ENCODE data around the gene FN3K. TPM values are rescaled to one million over a fixed set of nuclear protein-coding genes. Genes with fewer than 3 reads are reported as not detected.
A peak's percentile ranks its signal among the peaks of the same experiment; 100 is the strongest.
"Not testable (repeated sequence)": the region's sequence is repeated elsewhere in the genome, so short reads cannot be mapped to it uniquely, and the experiment has no call there.

FN3K gene
- total RNA-seq, 1 experiment from 2014 or later, result 0.03 TPM

DNA sequence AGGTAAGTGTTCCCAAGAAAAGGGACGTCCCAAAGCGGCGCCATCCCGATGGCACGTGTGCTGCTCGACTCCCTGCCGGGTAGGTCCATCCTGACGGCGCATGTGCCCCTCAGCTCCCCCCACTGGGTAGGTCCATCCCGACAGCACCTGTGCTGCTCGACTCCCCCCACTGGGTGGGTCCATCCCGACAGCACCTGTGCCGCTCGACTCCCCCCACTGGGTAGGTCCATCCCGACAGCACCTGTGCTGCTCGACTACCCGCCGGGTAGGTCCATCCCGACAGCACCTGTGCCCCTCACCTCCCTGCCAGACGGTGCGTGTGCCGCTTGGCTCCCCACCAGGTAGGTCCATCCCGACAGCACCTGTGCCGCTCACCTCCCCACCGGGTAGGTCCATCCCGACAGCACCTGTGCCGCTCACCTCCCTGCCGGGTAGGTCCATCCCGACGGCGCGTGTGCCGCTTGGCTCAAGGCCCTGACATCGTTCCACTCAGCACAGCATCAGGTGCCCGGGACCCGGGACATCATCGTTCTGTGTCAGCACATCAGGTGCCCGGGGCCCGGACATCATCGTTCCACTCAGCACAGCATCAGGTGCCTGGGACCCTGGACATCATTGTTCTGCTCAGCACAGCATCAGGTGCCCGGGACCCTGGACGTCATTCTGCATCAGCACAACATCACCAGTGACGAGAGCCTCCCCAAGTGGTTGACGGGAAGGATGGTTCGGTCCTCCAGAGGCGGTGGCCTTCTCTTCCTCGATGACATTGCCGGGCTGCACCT is 5.7 kb upstream of the FN3K start:
- in situ Hi-C loops (cut with HindIII; ENCODE audit: low sequenced_read_pairs), result no loop called here
- no peak for DNase-seq (ENCODE audit: low spot score)

DNA sequence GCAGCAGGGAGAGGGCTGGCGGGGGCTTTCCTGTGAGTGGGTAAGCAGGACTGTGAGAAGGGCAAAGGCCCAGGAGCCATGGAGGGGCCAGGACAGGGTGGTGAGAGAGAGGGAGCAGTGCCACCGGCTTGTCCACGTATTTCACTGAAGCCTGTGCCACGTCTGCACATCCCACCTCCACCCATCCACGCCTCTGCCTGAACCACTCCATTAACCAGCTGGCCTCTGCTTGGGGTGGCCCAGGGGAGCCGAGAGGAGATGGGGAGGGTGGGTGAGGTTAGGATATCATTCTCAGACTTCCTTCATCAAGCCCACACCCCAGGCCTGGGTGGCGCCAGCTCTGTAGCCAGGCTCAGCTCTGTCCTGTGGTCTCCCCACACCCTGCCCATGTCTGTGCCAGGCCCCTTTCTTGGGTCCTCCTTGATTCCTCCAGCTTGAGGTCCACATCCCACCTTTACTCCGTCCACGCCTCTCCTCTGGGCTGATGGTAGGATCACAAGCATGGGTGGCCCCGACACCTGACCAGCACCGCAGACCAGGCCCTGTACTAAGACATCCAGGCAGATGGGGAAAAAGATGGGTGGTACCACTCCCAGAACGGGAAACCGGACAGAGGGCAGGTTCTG is 3.2 kb upstream of the FN3K start:
- in situ Hi-C loops (cut with HindIII; ENCODE audit: low sequenced_read_pairs), result no loop called here
- no peak for DNase-seq (ENCODE audit: low spot score)

DNA sequence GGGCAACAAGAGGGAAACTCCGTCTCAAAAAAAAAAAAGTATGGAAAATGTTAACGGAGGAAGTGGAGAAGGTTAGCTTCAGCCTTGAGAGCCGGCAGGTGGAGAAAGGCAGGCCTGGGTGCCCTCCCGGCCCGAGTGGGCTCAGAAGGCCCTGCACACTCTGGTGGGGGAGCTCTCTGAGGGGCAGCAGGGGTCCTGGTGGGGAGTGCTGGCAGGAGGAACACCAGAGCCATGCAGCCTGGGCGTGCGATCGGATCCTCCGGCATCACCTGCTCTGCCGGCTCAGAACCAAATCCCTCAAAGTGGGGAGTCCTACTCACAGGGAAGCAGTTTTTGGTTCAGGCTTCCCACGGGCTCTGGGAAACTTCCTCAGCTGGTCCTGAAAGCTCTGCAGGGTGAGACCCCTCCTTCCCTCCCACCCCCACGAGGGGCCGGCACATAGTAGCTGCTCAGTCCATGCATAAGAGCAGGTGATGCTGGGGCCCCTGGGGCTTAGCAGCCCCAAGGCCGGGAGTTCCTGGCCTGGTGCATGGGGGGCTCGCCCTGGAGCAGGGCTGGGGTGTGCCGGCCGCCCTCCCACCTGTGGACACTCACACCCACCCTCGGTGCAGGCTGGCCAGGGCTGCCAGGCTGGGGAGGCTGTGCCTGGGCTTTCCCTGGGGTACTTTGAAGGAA is 1.2 kb downstream of the FN3K start:
- DNase-seq (ENCODE audit: low spot score), result no peak
- in situ Hi-C loops (cut with HindIII; ENCODE audit: low sequenced_read_pairs), result no loop called here

DNA sequence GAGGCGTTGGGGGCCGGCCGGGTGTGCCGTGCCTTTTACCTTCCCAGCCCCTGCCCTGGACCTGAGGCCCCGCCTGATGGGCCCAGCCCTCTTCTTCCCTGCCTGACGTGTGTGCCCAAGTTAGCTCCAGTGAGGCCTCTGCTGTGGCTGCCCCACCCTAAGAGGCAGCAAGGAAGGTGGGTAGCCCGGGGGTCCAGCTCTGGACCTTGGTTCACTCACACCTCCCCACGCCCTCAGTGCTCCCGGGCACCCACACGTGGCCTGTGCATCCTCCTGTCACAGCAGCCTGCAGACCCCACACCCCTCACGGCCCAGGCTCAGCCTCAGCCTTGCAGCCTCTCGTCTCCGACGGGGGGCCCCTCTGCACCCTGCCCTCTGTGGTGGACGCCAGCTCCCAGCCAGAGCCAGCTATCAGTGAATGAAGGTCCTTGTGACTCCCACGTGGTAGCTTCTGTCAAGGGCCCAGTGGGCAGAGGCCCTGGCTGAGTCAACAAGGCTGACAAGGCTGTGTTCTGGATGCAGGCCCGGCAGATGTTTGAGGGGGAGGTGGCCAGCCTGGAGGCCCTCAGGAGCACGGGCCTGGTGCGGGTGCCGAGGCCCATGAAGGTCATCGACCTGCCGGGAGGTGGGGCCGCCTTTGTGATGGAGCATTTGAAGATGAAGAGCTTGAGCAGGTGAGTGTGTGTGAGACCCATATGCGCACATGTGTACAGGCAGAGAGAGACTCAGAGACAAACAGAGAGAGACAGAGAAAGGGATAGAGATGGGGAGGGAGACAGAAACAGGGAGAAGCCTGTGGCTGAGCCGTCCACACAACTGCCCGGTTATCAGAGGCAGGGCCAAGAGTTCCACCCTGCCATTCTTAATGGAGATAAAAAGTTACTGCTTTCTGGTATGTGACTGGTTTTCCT is 2.8 kb downstream of the FN3K start:
- in situ Hi-C loops (cut with HindIII; ENCODE audit: low sequenced_read_pairs), result no loop called here
- DNase-seq (ENCODE audit: low spot score), result no peak

DNA sequence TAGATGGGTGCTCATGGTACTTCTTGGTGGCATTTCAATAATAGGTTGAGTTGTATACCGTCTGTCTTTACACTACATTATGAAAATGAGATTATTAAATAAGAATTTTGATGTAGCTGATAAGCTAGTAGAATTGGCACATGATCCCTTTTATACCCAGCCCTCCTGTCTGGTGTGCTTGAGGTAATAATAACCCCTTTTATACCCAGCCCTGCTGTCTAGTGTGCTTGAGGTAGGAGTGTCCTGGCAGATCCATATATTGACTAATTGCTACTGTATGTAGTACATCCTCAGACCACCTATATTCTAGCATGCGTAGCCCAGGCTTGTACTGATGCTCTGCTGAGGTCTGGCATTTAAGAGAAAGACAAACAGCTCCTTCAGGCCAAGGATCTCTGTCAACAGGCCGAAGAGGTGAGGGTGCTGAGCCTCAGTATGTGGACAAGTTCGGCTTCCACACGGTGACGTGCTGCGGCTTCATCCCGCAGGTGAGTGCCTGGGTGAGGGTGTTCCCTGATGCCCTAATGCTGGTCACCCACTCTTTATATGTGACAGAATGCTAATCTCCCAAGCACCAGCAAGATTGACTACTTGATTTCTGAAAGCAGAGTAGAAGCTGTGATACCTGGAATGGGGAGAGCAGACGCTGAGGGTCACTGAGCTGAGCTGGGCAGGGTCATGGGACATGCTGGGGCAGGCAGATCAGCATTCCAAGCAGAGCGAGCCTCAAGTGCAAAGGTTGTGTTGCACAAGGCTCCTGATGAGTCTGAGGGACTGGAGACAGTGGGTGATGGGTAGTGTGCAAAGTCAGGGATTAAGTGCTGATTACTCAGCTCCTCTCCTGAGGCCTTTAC is 5.7 kb downstream of the FN3K start:
- in situ Hi-C loops (cut with HindIII; ENCODE audit: low sequenced_read_pairs), result no loop called here
- DNase-seq (ENCODE audit: low spot score), result no peak

DNA sequence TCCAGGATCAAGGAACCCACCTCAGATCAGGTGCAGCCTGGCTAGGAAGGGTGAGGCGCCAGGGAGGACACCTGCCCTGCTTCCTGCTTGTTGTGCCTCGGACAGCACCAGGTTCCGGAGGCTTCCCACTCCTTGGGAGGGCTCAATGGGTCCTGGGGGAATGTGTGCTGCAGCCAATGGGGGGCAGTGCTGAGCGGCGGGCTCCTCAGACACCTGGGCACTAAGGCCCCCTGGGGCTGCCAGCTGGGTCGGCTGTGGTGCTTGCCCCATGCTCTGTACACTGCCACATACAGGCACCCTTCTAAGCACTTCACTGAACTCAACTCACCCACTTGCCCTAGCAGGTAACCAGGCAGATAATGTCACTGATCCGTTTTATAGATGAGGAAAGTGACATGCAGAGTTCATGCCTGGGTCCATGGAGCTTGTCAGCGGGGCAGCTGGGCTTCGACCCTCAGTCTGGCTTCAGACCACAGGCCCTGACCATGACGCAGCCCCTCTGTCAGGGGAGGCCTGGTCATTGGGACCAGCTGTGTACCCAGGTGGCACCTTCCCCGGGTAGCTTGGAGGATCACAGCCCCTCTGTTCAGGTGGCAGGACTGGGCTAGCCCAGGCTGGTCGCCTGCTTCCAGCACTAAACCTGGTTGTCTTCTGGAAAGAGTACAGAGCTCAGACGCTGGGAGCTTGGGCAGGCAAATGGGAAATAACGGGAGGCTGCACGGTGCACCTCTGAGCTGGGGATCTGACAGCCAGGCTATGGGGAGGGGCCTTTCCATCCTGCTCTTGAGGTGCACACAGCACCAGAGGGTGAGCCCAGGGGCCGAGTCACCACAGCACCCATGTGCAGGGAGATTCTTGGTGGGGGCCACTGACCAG is 8.2 kb downstream of the FN3K start:
- DNase-seq (ENCODE audit: low spot score), result no peak

DNA sequence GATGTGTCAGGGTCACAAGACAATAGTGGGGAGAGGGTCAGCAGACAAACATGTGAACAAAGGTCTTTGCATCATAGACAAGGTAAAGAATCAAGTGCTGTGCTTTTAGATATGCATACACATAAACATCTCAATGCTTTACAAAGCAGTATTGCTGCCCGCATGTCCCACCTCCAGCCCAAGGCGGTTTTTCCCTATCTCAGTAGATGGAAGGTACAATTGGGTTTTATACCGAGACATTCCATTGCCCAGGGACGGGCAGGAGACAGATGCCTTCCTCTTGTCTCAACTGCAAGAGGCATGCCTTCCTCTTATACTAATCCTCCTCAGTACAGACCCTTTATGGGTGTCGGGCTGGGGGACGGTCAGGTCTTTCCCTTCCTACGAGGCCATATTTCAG is 9.3 kb downstream of the FN3K start:
- in situ Hi-C loops (cut with HindIII; ENCODE audit: low sequenced_read_pairs); DNase-seq (ENCODE audit: low spot score): not testable (repeated sequence)

More for the DNA sequence above, 8.2 kb downstream of the FN3K start:
- in situ Hi-C loops (cut with HindIII; ENCODE audit: low sequenced_read_pairs), result no loop called here

DNA sequence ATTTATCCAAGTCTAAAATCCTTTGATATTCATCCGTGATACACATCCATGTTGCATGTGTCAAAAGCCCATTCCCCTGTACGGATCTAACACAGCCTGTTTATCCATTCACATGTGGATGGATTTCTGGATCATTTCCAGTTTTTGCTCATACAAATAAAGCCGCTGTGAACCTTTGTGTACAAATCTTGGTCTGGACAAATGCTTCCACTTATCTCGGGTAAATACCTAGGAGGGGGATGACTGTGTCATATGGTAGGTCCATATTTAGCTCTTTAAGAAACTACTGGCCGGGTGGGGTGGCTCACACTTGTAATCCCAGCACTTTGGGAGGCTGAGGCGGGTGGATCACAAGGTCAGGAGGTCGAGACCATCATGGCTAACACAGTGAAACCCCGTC is 10.1 kb downstream of the FN3K start:
- in situ Hi-C loops (cut with HindIII; ENCODE audit: low sequenced_read_pairs), result no loop called here
- DNase-seq (ENCODE audit: low spot score), result no peak

DNA sequence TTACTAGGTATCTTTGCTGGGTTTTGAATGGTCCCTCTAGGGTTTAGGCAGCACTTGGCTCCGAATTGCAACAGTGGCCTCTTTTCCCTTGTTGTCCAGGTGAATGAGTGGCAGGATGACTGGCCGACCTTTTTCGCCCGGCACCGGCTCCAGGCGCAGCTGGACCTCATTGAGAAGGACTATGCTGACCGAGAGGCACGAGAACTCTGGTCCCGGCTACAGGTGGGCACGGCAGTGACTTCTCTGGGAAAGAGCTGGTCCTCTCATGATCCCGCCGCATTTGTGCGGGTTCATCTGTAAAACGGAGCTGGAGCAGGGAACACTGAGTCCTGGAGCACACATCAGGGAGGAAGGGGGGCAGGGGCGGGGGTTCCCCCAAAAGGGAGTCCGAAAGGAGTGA is 13.3 kb downstream of the FN3K start:
- DNase-seq (ENCODE audit: low spot score), result no peak
- in situ Hi-C loops (cut with HindIII; ENCODE audit: low sequenced_read_pairs), result no loop called here

DNA sequence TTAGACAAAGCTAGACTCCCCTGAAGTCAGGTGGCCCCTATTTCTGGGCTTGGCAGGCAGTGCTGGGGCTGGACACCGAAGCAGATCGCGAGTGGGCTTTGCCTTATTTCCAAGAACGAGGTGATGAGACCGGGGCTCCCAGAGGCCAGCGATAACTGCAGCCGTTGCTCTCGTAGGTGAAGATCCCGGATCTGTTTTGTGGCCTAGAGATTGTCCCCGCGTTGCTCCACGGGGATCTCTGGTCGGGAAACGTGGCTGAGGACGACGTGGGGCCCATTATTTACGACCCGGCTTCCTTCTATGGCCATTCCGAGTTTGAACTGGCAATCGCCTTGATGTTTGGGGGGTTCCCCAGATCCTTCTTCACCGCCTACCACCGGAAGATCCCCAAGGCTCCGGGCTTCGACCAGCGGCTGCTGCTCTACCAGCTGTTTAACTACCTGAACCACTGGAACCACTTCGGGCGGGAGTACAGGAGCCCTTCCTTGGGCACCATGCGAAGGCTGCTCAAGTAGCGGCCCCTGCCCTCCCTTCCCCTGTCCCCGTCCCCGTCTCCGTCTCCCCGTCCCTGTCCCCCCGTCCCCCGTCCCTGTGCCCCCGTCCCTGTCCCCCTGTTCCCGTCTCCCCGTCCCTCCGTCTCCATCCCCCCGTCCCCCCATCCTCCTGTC is 15.0 kb downstream of the FN3K start:
- in situ Hi-C loops (cut with HindIII; ENCODE audit: low sequenced_read_pairs), result no loop called here
- peak; percentile 19 for DNase-seq (ENCODE audit: low spot score)

DNA sequence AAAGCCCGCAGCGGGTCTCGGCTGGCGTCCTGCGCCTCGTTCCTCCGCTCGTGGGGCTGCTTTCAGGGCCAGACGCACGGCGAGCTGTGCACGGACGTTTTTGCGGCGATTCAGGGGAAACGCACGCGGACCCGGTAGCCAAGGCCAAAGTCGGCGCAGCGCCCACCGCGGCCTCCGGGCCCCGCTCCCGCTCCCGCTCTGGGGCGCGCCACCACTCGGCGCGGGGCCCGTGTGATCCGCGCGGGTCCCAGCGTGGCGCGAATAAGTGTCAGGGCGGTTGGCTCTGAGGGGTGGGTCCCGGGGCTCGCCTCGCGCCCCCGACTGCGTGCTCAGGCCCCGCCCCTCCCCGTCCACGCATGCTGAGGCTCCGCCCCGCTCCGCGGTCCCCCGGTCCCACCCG is 15.8 kb downstream of the FN3K start:
- no peak for DNase-seq (ENCODE audit: low spot score)
- in situ Hi-C loops (cut with HindIII; ENCODE audit: low sequenced_read_pairs), result no loop called here

DNA sequence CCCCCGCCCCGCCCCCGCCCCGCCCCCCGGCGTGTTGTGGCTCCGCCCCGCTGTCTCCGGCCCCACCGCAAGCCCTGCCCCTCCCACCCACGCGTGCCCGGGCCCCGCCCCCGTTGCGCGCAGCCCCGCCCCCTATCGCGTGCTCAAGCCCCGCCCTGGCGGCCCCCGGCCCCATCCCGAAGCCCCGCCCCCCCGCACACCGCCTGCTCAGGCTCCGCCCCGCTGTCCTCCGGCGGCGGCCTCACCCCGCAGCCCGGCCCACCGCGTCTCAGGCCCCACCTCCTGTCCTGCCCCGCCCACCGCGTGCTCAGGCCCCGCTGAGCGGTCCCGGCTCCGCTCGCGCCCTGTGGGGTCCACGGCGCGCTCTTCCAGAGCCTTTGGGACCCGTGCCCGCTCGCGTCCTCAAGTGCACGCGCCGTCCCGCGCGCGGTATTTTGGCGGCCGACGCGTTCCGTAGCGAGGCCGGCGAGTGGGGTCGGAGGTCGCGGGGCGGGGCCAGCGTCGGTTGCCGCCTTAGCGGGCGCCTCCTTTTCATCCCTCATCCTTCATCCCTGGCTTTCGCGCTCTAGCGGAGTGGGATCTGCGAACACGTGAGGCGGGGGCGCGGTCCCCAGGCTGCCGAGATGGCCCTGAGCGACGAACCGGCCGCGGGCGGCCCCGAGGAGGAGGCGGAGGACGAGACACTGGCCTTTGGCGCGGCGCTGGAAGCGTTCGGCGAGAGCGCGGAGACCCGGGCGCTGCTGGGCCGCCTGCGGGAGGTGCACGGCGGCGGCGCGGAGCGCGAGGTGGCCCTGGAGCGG is 16.4 kb downstream of the FN3K start, which contains the start of gene TBCD:
Gene TBCD (plus strand): TSS at position 495 of the 800 bp plus-strand sequence. CDS start 129 bp downstream, at position 624.
- in situ Hi-C loops (cut with HindIII; ENCODE audit: low sequenced_read_pairs), result no loop called here
- peak; percentile 88 for DNase-seq (ENCODE audit: low spot score)

DNA sequence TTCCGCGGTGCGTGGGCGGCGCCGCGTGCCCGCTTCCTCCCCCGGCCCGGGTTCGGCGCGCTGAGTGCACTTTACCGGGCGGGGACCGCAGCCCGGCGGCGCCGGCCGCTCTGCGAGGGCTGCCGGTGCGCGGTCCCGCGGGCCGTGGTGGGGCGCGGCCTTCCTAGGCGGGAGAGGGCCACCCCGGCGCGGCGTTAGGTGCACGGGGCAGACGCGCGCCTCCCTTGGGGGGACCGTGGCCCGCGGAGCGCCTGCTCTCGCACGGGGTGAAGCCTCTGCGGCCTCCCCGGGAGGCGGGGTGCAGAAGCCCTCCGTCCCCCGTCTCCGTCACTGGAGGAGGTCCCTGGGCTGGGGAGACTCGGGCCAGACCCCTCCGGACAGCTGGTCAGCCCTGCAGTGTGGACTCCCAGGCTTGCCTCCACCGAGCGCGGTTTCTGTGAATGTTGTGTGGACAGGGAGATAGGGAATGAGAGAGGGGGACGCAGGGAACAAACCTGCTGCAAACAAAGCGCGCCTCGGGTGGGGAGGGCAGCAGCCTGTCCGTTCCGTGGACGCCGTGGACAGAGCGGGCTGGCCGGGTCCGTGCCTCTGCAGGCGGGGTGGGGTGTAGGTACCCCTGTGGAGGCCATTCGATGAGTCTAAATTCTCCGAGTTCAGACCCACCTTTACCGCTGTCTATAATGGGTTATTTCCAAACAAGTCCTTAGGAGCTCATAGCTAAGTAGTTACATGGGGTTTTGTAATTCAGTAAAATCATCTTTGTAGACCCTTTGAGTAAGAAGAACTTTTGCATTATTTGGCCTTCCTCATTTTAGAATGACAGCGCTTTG is 17.2 kb downstream of the FN3K start:
- in situ Hi-C loops (cut with HindIII; ENCODE audit: low sequenced_read_pairs), result no loop called here
- no peak for DNase-seq (ENCODE audit: low spot score)

DNA sequence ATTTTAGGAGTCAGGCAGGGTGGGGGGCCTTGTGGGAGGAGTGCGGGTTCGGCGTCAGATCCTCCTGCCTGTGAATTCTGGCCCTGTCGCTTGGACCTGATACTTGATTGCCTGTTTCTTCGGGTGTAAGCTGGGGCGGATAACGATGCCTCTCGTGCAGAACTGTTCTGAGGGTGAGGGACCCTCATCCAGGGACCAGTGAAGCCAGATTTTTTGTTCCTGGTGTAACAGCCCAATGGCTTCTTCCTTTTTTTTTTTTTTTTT is 17.7 kb downstream of the FN3K start:
- in situ Hi-C loops (cut with HindIII; ENCODE audit: low sequenced_read_pairs), result no loop called here
- DNase-seq (ENCODE audit: low spot score), result no peak

DNA sequence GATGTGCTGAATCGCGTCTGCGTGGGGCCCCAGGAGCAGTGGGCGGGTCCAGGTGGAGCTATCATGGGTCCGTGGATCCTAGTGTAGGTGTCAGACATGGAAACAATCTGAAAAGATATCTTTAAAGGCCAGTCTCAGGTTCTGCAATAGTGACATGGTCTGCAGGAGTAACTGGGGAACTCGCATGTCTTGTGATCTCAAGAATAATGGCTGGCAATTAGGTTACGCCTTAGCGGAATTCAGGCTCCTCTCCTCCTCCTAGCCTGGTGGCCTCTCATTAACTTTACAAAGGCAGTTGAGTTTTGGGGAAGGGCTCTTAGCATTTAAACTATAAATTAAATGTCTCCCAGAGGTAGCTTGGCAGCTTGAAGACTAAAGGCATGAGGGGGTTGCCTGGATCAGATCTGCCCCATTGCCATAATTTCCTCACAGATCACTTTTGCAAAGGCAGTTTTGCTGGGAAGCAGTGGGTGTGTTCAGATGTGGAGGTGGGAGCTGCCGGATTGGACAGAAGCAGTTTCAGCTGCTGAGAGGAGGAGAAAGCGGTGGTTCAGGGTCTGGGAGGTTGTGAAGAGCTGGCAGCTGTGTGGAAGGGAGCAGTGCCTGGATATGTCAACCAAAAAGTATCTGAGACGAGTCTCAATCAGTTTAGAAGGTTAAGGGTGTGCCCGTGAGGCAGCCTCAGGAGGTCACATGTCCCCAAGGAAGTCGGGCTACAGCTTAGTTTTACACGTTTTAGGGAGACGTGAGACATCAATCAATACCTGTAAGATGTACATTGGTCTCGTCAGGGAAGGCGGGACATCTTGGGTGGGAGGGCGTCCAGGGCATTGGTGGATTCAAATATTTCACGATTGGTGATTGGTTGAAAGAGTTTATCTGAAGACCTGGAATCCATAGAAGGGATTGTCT is 19.1 kb downstream of the FN3K start:
- DNase-seq (ENCODE audit: low spot score), result no peak
- in situ Hi-C loops (cut with HindIII; ENCODE audit: low sequenced_read_pairs), result no loop called here
